RWPE2 (cell line): ENCODE measurements around the gene PCCA.

ENCODE experiments used
- ATAC-seq: fragments of 200-7000 bp; cut with Tn5 transposase; 3 replicates; pipeline ENCODE4 v1.9.1; 2021; ENCODE audit warnings: low read depth
- DNase-seq: peaks from one replicate; pipeline ENCODE4 v3.0.0-alpha.2; 2020; ENCODE audit warnings: low spot score
- H3K27ac ChIP-seq: fragments of 450-650 bp; 2 replicates; pipeline ENCODE4 v1.5.1; 2017; ENCODE audit warnings: mild to moderate bottlenecking; ENCODE audit not compliant: poor library complexity, severe bottlenecking
- H3K27me3 ChIP-seq: fragments of 250-450 bp; sonication (Bioruptor Pico); 2 replicates; pipeline ENCODE4 v1.5.1; 2021; ENCODE audit warnings: mild to moderate bottlenecking, moderate library complexity; ENCODE audit not compliant: insufficient read depth, poor library complexity, severe bottlenecking
- H3K36me3 ChIP-seq: fragments of 250-450 bp; sonication (Bioruptor Pico); 2 replicates; pipeline ENCODE4 v1.5.1; 2020; ENCODE audit warnings: low read depth, mild to moderate bottlenecking, moderate library complexity
- H3K4me1 ChIP-seq: fragments of 250-450 bp; sonication (Bioruptor Pico); 2 replicates; pipeline ENCODE4 v1.5.1; 2021; ENCODE audit warnings: mild to moderate bottlenecking, moderate library complexity; ENCODE audit not compliant: insufficient read depth, poor library complexity, severe bottlenecking
- H3K4me3 ChIP-seq: fragments of 250-450 bp; sonication (Bioruptor Pico); 2 replicates; pipeline ENCODE4 v1.5.1; 2021; ENCODE audit warnings: mild to moderate bottlenecking, moderate library complexity; ENCODE audit not compliant: severe bottlenecking
- H3K9me3 ChIP-seq: fragments of 250-450 bp; sonication (Bioruptor Pico); 2 replicates; pipeline ENCODE4 v1.5.1; 2021; ENCODE audit warnings: mild to moderate bottlenecking, moderate library complexity; ENCODE audit not compliant: severe bottlenecking
- CTCF ChIP-seq: fragments of 450-650 bp; IDR thresholded peaks from one replicate; pipeline ENCODE4 v1.5.1; 2017; ENCODE audit warnings: mild to moderate bottlenecking, moderate library complexity; ENCODE audit not compliant: poor library complexity, severe bottlenecking

Gene PCCA

GRCh38 chr13:100361504-100361903 is 272.6 kb downstream of the PCCA start:
- no peak for DNase-seq
- no peak overlapping the region for H3K27ac ChIP-seq
- no peak for ATAC-seq

GRCh38 chr13:100362371-100362770 is 273.5 kb downstream of the PCCA start:
- H3K27me3 ChIP-seq, result no peaks in the 10 kb centered on the region
- no peak overlapping the region for H3K4me3 ChIP-seq
- H3K4me1 ChIP-seq, result no peaks in the 10 kb centered on the region
- ATAC-seq, result no peak
- DNase-seq, result no peak
- no peak overlapping the region for H3K27ac ChIP-seq
- no peak for TF ChIP-seq CTCF
- no peaks in the 10 kb centered on the region for H3K9me3 ChIP-seq
- no peaks in the 10 kb centered on the region for H3K36me3 ChIP-seq

More at GRCh38 chr13:100361504-100361903, 272.6 kb downstream of the PCCA start:
- H3K9me3 ChIP-seq, result no peaks in the 10 kb centered on the region
- TF ChIP-seq CTCF, result no peak
- H3K4me1 ChIP-seq, result no peaks in the 10 kb centered on the region
- H3K36me3 ChIP-seq, result no peaks in the 10 kb centered on the region
- H3K27me3 ChIP-seq, result no peaks in the 10 kb centered on the region
- no peak overlapping the region for H3K4me3 ChIP-seq

- Histone ChIP-seq H3K27me3 (no peaks in the 10 kb centered on the region), H3K27ac (no peak overlapping the region), H3K36me3 (no peaks in the 10 kb centered on the region), H3K4me1 (no peaks in the 10 kb centered on the region), H3K9me3 (no peaks in the 10 kb centered on the region), H3K4me3 (no peak overlapping the region)
- TF ChIP-seq CTCF, result no peak
- DNase-seq (no peak), ATAC-seq (no peak)
These were observed 273.9 kb downstream of the PCCA start for GRCh38 chr13:100362781-100363180.

- no peaks in the 10 kb centered on the region for H3K9me3 ChIP-seq
- no peak overlapping the region for H3K4me3 ChIP-seq
- DNase-seq (no peak), ATAC-seq (no peak)
- TF ChIP-seq CTCF, result no peak
- H3K27me3 ChIP-seq, result no peaks in the 10 kb centered on the region
- H3K27ac ChIP-seq, result no peak overlapping the region
- no peaks in the 10 kb centered on the region for H3K4me1 ChIP-seq
- H3K36me3 ChIP-seq, result no peaks in the 10 kb centered on the region
These were observed 274.4 kb downstream of the PCCA start for GRCh38 chr13:100363285-100363711.

- Histone ChIP-seq H3K27me3 (no peaks in the 10 kb centered on the region), H3K27ac (no peak overlapping the region), H3K9me3 (no peaks in the 10 kb centered on the region), H3K36me3 (no peaks in the 10 kb centered on the region), H3K4me3 (no peak overlapping the region), H3K4me1 (no peaks in the 10 kb centered on the region)
- peak; percentile 51; the same call in 2 of the 3 replicates for ATAC-seq
- no peak for DNase-seq
- no peak for TF ChIP-seq CTCF
These were observed 275.0 kb downstream of the PCCA start for GRCh38 chr13:100363874-100364273.
